Type B pancreatic cell (in vitro differentiated cells): ENCODE data around the gene FLRT1. TPM values are rescaled to one million over a fixed set of nuclear protein-coding genes. Genes with fewer than 3 reads are reported as not detected.

Experiments
- DNase-seq: peaks from one replicate; pipeline ENCODE4 v3.0.0; 2021; ENCODE audit warnings: mixed read lengths; ENCODE audit not compliant: unreplicated experiment; ENCODE audit errors: extremely low spot score
- H3K27ac Mint-ChIP-seq: 2 replicates; pipeline ENCODE4 v1.8.0; 2021; ENCODE audit warnings: mild to moderate bottlenecking, mixed read lengths
- H3K27me3 Mint-ChIP-seq: 2 replicates; pipeline ENCODE4 v1.8.0; 2021; ENCODE audit warnings: mixed read lengths
- H3K36me3 Mint-ChIP-seq: 2 replicates; pipeline ENCODE4 v1.8.0; 2021; ENCODE audit warnings: mixed read lengths
- H3K4me1 Mint-ChIP-seq: one replicate; pipeline ENCODE4 v1.8.0; 2021; ENCODE audit warnings: mixed read lengths; ENCODE audit not compliant: unreplicated experiment
- H3K4me3 Mint-ChIP-seq: 2 replicates; pipeline ENCODE4 v1.8.0; 2021; ENCODE audit warnings: mild to moderate bottlenecking, mixed read lengths
- H3K9me3 Mint-ChIP-seq: 2 replicates; pipeline ENCODE4 v1.8.0; 2021; ENCODE audit warnings: mixed read lengths
- CTCF ChIP-seq: fragments of 200-600 bp; sonication (generic); conservative IDR thresholded peaks from 2 replicates; pipeline ENCODE4 v1.5.0; 2021; ENCODE audit warnings: antibody characterized with exemption, mild to moderate bottlenecking
- total RNA-seq: library from RNA; stranded (reverse); gene quantifications from 2 replicates; pipeline ENCODE4 v1.2.1, GENCODE V29; 2021; ENCODE audit warnings: low replicate concordance

Gene FLRT1
- total RNA-seq, 1 donor from 2014 or later = 3.0 TPM

GRCh38 chr11:63993993-63994392 lies 41.7 kb upstream of the FLRT1 start:
- DNase-seq = no peak
- no peak for TF ChIP-seq CTCF
- H3K4me1 Mint-ChIP-seq = peaks cover 7% of the 10 kb centered on the region
- no peaks in the 10 kb centered on the region for H3K27me3 Mint-ChIP-seq
- H3K9me3 Mint-ChIP-seq = no peaks in the 10 kb centered on the region
- no peak overlapping the region for H3K27ac Mint-ChIP-seq
- H3K36me3 Mint-ChIP-seq = peaks cover 14% of the 10 kb centered on the region
- H3K4me3 Mint-ChIP-seq = no peak overlapping the region

GRCh38 chr11:63996512-63996911 lies 39.2 kb upstream of the FLRT1 start:
- no peaks in the 10 kb centered on the region for H3K9me3 Mint-ChIP-seq
- no peak for TF ChIP-seq CTCF
- DNase-seq = no peak
- no peaks in the 10 kb centered on the region for H3K27me3 Mint-ChIP-seq
- no peak overlapping the region for H3K4me3 Mint-ChIP-seq
- H3K4me1 Mint-ChIP-seq = peaks cover 10% of the 10 kb centered on the region
- no peak overlapping the region for H3K27ac Mint-ChIP-seq
- peaks cover 13% of the 10 kb centered on the region for H3K36me3 Mint-ChIP-seq

- TF ChIP-seq CTCF = no peak
- Mint-ChIP-seq H3K36me3 (peaks cover 10% of the 10 kb centered on the region), H3K27ac (no peak overlapping the region)
Observed at GRCh38 chr11:63997104-63997700, 38.5 kb upstream of the FLRT1 start.

GRCh38 chr11:63997801-63998337 lies 37.9 kb upstream of the FLRT1 start:
- peak overlapping the region; percentile 36 for H3K4me3 Mint-ChIP-seq
- H3K27me3 Mint-ChIP-seq = no peaks in the 10 kb centered on the region
- peak overlapping the region; percentile 29 for H3K27ac Mint-ChIP-seq
- DNase-seq = no peak
- peaks cover 9% of the 10 kb centered on the region for H3K36me3 Mint-ChIP-seq
- H3K9me3 Mint-ChIP-seq = no peaks in the 10 kb centered on the region
- TF ChIP-seq CTCF = no peak
- H3K4me1 Mint-ChIP-seq = peaks cover 13% of the 10 kb centered on the region

More at GRCh38 chr11:63997104-63997700, 38.5 kb upstream of the FLRT1 start:
- peaks cover 13% of the 10 kb centered on the region for H3K4me1 Mint-ChIP-seq
- no peak overlapping the region for H3K4me3 Mint-ChIP-seq
- H3K27me3 Mint-ChIP-seq = no peaks in the 10 kb centered on the region
- no peak for DNase-seq
- no peaks in the 10 kb centered on the region for H3K9me3 Mint-ChIP-seq

- Mint-ChIP-seq H3K9me3 (no peaks in the 10 kb centered on the region), H3K27ac (peak overlapping the region; percentile 29), H3K4me3 (peak overlapping the region; percentile 36)
Observed at GRCh38 chr11:63998558-63999348, 37.0 kb upstream of the FLRT1 start.

More at GRCh38 chr11:63998558-63999348, 37.0 kb upstream of the FLRT1 start:
- peaks cover 4% of the 10 kb centered on the region for H3K36me3 Mint-ChIP-seq
- no peak for DNase-seq
- no peaks in the 10 kb centered on the region for H3K27me3 Mint-ChIP-seq
- peak; percentile 33 for TF ChIP-seq CTCF
- H3K4me1 Mint-ChIP-seq = peaks cover 13% of the 10 kb centered on the region
